Tibial artery (tissue), 4 donors: ENCODE results near the gene ELP4.

Source experiments
- DNase-seq, 2 donors: peaks; one replicate each; pipeline ENCODE4 v3.0.0-alpha.2; 2019
- H3K27ac ChIP-seq, 2 donors: fragments of 200-600 bp; sonication (generic) in 1 of 2; 1 replicate in 1 of 2; 2 replicates in 1 of 2; pipeline ENCODE4 v1.5.1; 2018 to 2019; ENCODE audit warnings: mild to moderate bottlenecking in 1 of 2
- H3K27me3 ChIP-seq, 2 donors: fragments of 200-600 bp; sonication (generic) in 1 of 2; one replicate each; pipeline versions ENCODE4 v1.5.1 to v1.6.0; 2016 to 2019
- H3K36me3 ChIP-seq, 3 donors: fragments of 200-600 bp; sonication (generic) in 2 of 3; one replicate each; pipeline ENCODE4 v1.5.1; 2016 to 2019; ENCODE audit warnings: mild to moderate bottlenecking in 2 of 3
- H3K4me1 ChIP-seq, 4 donors: fragments of 200-600 bp; sonication (generic) in 2 of 4; 1 replicate in 3 of 4; 2 replicates in 1 of 4; pipeline ENCODE4 v1.5.1; 2016 to 2019
- H3K4me3 ChIP-seq, 2 donors: fragments of 200-600 bp; sonication (generic) in 1 of 2; 1 replicate in 1 of 2; 2 replicates in 1 of 2; pipeline ENCODE4 v1.5.1; 2018 to 2019; ENCODE audit warnings: mild to moderate bottlenecking in 2 of 2
- H3K9me3 ChIP-seq, 3 donors: fragments of 200-600 bp; sonication (generic) in 1 of 3; one replicate each; pipeline ENCODE4 v1.5.1; 2016 to 2019
- CTCF ChIP-seq, 2 experiments: fragments of 200-600 bp in 1 of 2; fragments of 450-650 bp in 1 of 2; IDR thresholded peaks; one replicate each; pipeline ENCODE4 v1.5.1; 2017 to 2019; ENCODE audit warnings: antibody characterized with exemption in 2 of 2, mild to moderate bottlenecking in 1 of 2, moderate library complexity in 1 of 2
- intact Hi-C: fragments of 100-400 bp; cut with DNase I; formaldehyde crosslinking; loops from one replicate; pipeline ENCODE4 v1.15.0; 2023; ENCODE audit warnings: low total_unique reads

Gene ELP4

GRCh38 chr11:31818874-31819331 lies 309.3 kb downstream of the ELP4 start:
- H3K27ac ChIP-seq, result no peak overlapping the region
- H3K27me3 ChIP-seq, result peaks cover 7 to 100% of the 10 kb centered on the region in 2 donors
- H3K4me1 ChIP-seq, result peaks cover 0 to 46% (median 43%) of the 10 kb centered on the region in 4 donors
- TF ChIP-seq CTCF (IDR thresholded peaks at IDR 0.05), result no peak
- DNase-seq, result no peak
- intact Hi-C loops, result no loop called here
- no peaks in the 10 kb centered on the region for H3K36me3 ChIP-seq
- no peak overlapping the region for H3K4me3 ChIP-seq
- H3K9me3 ChIP-seq, result peaks cover 0 to 6% (median 0%) of the 10 kb centered on the region in 3 donors

- TF ChIP-seq CTCF (IDR thresholded peaks at IDR 0.05), result no peak
- Histone ChIP-seq H3K4me3 (no peak overlapping the region), H3K27ac (no peak overlapping the region), H3K9me3 (peaks cover 0 to 6% (median 0%) of the 10 kb centered on the region in 3 donors), H3K27me3 (peaks cover 4 to 100% of the 10 kb centered on the region in 2 donors), H3K36me3 (no peaks in the 10 kb centered on the region), H3K4me1 (peaks cover 0 to 36% (median 34%) of the 10 kb centered on the region in 4 donors)
- DNase-seq, result no peak
- intact Hi-C loops, result no loop called here
Measured at GRCh38 chr11:31819621-31820437, 310.3 kb downstream of the ELP4 start.

- Histone ChIP-seq H3K27me3 (peaks cover 4 to 100% of the 10 kb centered on the region in 2 donors), H3K9me3 (peaks cover 0 to 6% (median 0%) of the 10 kb centered on the region in 3 donors), H3K4me3 (no peak overlapping the region), H3K27ac (no peak overlapping the region), H3K4me1 (peaks cover 0 to 31% (median 29%) of the 10 kb centered on the region in 4 donors), H3K36me3 (no peaks in the 10 kb centered on the region)
- intact Hi-C loops, result no loop called here
- DNase-seq, result no peak
- no peak for TF ChIP-seq CTCF (IDR thresholded peaks at IDR 0.05)
Measured at GRCh38 chr11:31820438-31820818, 310.9 kb downstream of the ELP4 start.

GRCh38 chr11:31821235-31821764 lies 311.7 kb downstream of the ELP4 start:
- peaks cover 8 to 100% of the 10 kb centered on the region in 2 donors for H3K27me3 ChIP-seq
- no peak overlapping the region for H3K4me3 ChIP-seq
- H3K27ac ChIP-seq, result no peak overlapping the region
- no peak for DNase-seq
- intact Hi-C loops, result no loop called here
- peaks cover 0 to 6% (median 0%) of the 10 kb centered on the region in 3 donors for H3K9me3 ChIP-seq
- H3K36me3 ChIP-seq, result no peaks in the 10 kb centered on the region
- peaks cover 0 to 29% (median 21%) of the 10 kb centered on the region in 4 donors for H3K4me1 ChIP-seq
- no peak for TF ChIP-seq CTCF (IDR thresholded peaks at IDR 0.05)

- intact Hi-C loops, result no loop called here
- DNase-seq, result no peak
- peaks cover 0 to 27% (median 18%) of the 10 kb centered on the region in 4 donors for H3K4me1 ChIP-seq
Measured at GRCh38 chr11:31821766-31822165, 312.2 kb downstream of the ELP4 start.

More at GRCh38 chr11:31821766-31822165, 312.2 kb downstream of the ELP4 start:
- Histone ChIP-seq H3K36me3 (no peaks in the 10 kb centered on the region), H3K9me3 (peaks cover 0 to 6% (median 0%) of the 10 kb centered on the region in 3 donors), H3K27ac (no peak overlapping the region), H3K27me3 (peaks cover 6 to 100% of the 10 kb centered on the region in 2 donors), H3K4me3 (no peak overlapping the region)
- no peak for TF ChIP-seq CTCF (IDR thresholded peaks at IDR 0.05)
